C4-2B (cell line): ENCODE results near the gene UBE2Z.

ENCODE experiments used
- CTCF ChIP-seq: fragments of 450-650 bp; conservative IDR thresholded peaks from 2 replicates; pipeline ENCODE4 v1.5.1; 2017; ENCODE audit warnings: mild to moderate bottlenecking
- ZFX ChIP-seq: fragments of 450-650 bp; IDR thresholded peaks from 2 replicates; pipeline ENCODE4 v1.6.1; 2017

- TF ChIP-seq CTCF (no peak), ZFX (no peak)
Observed at GRCh38 chr17:48871551-48872351, 36.5 kb upstream of the UBE2Z start.
